SK-N-MC (cell line): ENCODE measurements around the gene TPSB2.

Experiments used
- EZH2 ChIP-seq: fragments of 200-600 bp; sonication (generic); IDR thresholded peaks from one replicate; pipeline ENCODE4 v1.6.1; 2017; ENCODE audit warnings: antibody characterized with exemption
- FOXP2 ChIP-seq: optimal IDR thresholded peaks from 2 replicates; pipeline ENCODE3; 2011; ENCODE audit warnings: mild to moderate bottlenecking, moderate library complexity; ENCODE audit not compliant: insufficient read depth; ENCODE audit errors: extremely low read length, control extremely low read depth
- POLR2AphosphoS5 ChIP-seq: IDR thresholded peaks from 2 replicates; pipeline ENCODE4 v1.6.1; 2012; ENCODE audit warnings: mild to moderate bottlenecking, low read depth, low read length, borderline replicate concordance

GRCh38 chr16:1262846-1263221 lies 32.9 kb upstream of the TPSB2 start:
- TF ChIP-seq POLR2AphosphoS5: no peak
- TF ChIP-seq EZH2: no peak
- TF ChIP-seq FOXP2: no peak
